Endothelial cell of umbilical vein (primary cell): Measurements from ENCODE around the gene TMCO2. TPM values are rescaled to one million over a fixed set of nuclear protein-coding genes. Genes with fewer than 3 reads are reported as not detected.

Source experiments
- BruUV-seq: library from RNA; stranded (reverse); fragments of 400-500 nt; replicated peaks from 2 replicates; lab custom pipeline; 2021; lab: Mats Ljungman, UMichigan
- CTCF ChIA-PET: fragments of 300-600, 350-600 bp; sonication (Branson Sonifier 250); formaldehyde crosslinking; loops from one replicate; lab custom pipeline; 2021; ENCODE audit warnings: antibody characterized with exemption, inconsistent platforms; lab: Charles Lee
- POLR2A ChIA-PET: fragments of 300-600, 350-600 bp; sonication (Branson Sonifier 250); formaldehyde crosslinking; loops from one replicate; lab custom pipeline; 2021; ENCODE audit warnings: antibody characterized with exemption, inconsistent platforms; lab: Charles Lee
- DNase-seq: peaks from one replicate; pipeline ENCODE4 v3.0.0-alpha.2; 2011; ENCODE audit warnings: low read depth, low spot score
- FAIRE-seq: peaks from 2 replicates; lab custom pipeline; 2011; peaks lifted over from hg19 to GRCh38; lab: Jason Lieb, UNC
- H2AFZ ChIP-seq: 2 replicates; pipeline ENCODE4 v1.6.0; 2012; ENCODE audit warnings: low read depth, low read length, control low read depth, inconsistent platforms
- H3K27ac ChIP-seq: 2 replicates; pipeline ENCODE4 v1.5.1; 2011; ENCODE audit warnings: low read depth, mild to moderate bottlenecking, control low read depth, low read length, moderate library complexity; ENCODE audit not compliant: insufficient read depth
- H3K27me3 ChIP-seq, 2 experiments: 2 replicates each; pipeline versions ENCODE4 v1.6.0 to v1.6.1; 2011; ENCODE audit warnings: low read length in 2 of 2, mixed read lengths in 1 of 2; ENCODE audit not compliant: control insufficient read depth in 2 of 2, insufficient read depth in 2 of 2
- H3K36me3 ChIP-seq, 2 experiments: 2 replicates in 1 of 2; 3 replicates in 1 of 2; pipeline ENCODE4 v1.5.1; 2011; ENCODE audit warnings: low read length in 2 of 2, mild to moderate bottlenecking in 1 of 2, moderate library complexity in 1 of 2; ENCODE audit not compliant: control insufficient read depth in 2 of 2, insufficient read depth in 2 of 2; ENCODE audit errors: extremely low read depth in 1 of 2
- H3K4me1 ChIP-seq: 3 replicates; pipeline ENCODE4 v1.5.1; 2011; ENCODE audit warnings: mild to moderate bottlenecking, low read length; ENCODE audit not compliant: control insufficient read depth, insufficient read depth; ENCODE audit errors: extremely low read depth
- H3K4me2 ChIP-seq: 2 replicates; pipeline ENCODE4 v1.6.1; 2011; ENCODE audit warnings: low read length, control low read depth, mixed read lengths; ENCODE audit not compliant: insufficient read depth
- H3K4me3 ChIP-seq, 3 experiments: fragments of 200-600 bp in 1 of 3; sonication (generic), shearing (Covaris generic) in 1 of 3; replicated peaks in 1 of 3; 2 replicates each; pipeline ENCODE4 v1.5.1; 2011 to 2016; ENCODE audit warnings: control low read depth in 3 of 3, low read length in 3 of 3, mild to moderate bottlenecking in 2 of 3, inconsistent platforms in 1 of 3, low read depth in 1 of 3, moderate library complexity in 1 of 3; ENCODE audit not compliant: insufficient read depth in 1 of 3
- H3K79me2 ChIP-seq: 2 replicates; pipeline ENCODE4 v1.6.0; 2012; ENCODE audit warnings: low read length, inconsistent platforms; ENCODE audit not compliant: control insufficient read depth, insufficient read depth
- H3K9ac ChIP-seq: replicated peaks from 2 replicates; pipeline ENCODE3; 2011; ENCODE audit warnings: low read length, control low read depth; ENCODE audit not compliant: insufficient read depth; ENCODE audit errors: extremely low read depth
- H3K9me1 ChIP-seq: replicated peaks from 3 replicates; pipeline ENCODE4 v1.6.0; 2011; ENCODE audit warnings: mild to moderate bottlenecking, low read length; ENCODE audit not compliant: control insufficient read depth, insufficient read depth; ENCODE audit errors: extremely low read depth
- H3K9me3 ChIP-seq: replicated peaks from 2 replicates; pipeline ENCODE4 v1.5.1; 2012; ENCODE audit warnings: low read length, inconsistent platforms; ENCODE audit not compliant: control insufficient read depth, insufficient read depth
- H4K20me1 ChIP-seq: replicated peaks from 2 replicates; pipeline ENCODE3; 2011; ENCODE audit warnings: mild to moderate bottlenecking, low read length; ENCODE audit not compliant: control insufficient read depth, insufficient read depth; ENCODE audit errors: extremely low read depth
- CTCF ChIP-seq, 2 donors: IDR thresholded peaks; 1 replicate in 1 of 2; 2 replicates in 1 of 2; pipeline ENCODE4 v1.5.1; 2011; ENCODE audit warnings: low read length in 2 of 2, mild to moderate bottlenecking in 2 of 2, moderate library complexity in 2 of 2, control low read depth in 1 of 2, inconsistent platforms in 1 of 2, low read depth in 1 of 2; ENCODE audit not compliant: insufficient read depth in 1 of 2; ENCODE audit errors: extremely low read depth in 1 of 2
- EZH2 ChIP-seq: IDR thresholded peaks from 2 replicates; pipeline ENCODE4 v1.6.1; 2012; ENCODE audit warnings: borderline replicate concordance, low read depth, mild to moderate bottlenecking, moderate library complexity, low read length, inconsistent platforms; ENCODE audit not compliant: severe bottlenecking
- FOS ChIP-seq: IDR thresholded peaks from 2 replicates; pipeline ENCODE4 v1.6.1; 2011; ENCODE audit warnings: mild to moderate bottlenecking, low read length, moderate library complexity, borderline replicate concordance; ENCODE audit not compliant: insufficient read depth
- GATA2 ChIP-seq: IDR thresholded peaks from 2 replicates; pipeline ENCODE4 v1.7.0; 2011; ENCODE audit warnings: low read depth, mild to moderate bottlenecking, moderate library complexity, mixed read lengths, low read length; ENCODE audit not compliant: insufficient read length, insufficient read depth
- JUN ChIP-seq: IDR thresholded peaks from 2 replicates; pipeline ENCODE4 v1.6.1; 2011; ENCODE audit warnings: borderline replicate concordance, low read depth; ENCODE audit not compliant: insufficient read length, insufficient read depth
- MAX ChIP-seq: IDR thresholded peaks from 2 replicates; pipeline ENCODE4 v1.6.1; 2011; ENCODE audit not compliant: insufficient read depth, insufficient read length
- MYC ChIP-seq: IDR thresholded peaks from one replicate; pipeline ENCODE4 v1.6.1; 2011; ENCODE audit warnings: mild to moderate bottlenecking, low read depth, low read length
- POLR2A ChIP-seq: IDR thresholded peaks from 2 replicates; pipeline ENCODE4 v1.6.1; 2012; ENCODE audit warnings: low read depth, mild to moderate bottlenecking, control low read depth, low read length
- POLR2AphosphoS5 ChIP-seq: IDR thresholded peaks from 2 replicates; pipeline ENCODE4 v1.6.1; 2012; ENCODE audit warnings: low read depth, mild to moderate bottlenecking, control low read depth, low read length, moderate library complexity; ENCODE audit not compliant: insufficient read depth
- dilution Hi-C: fragments of 300-500 bp; cut with MboI; formaldehyde crosslinking; loops from one replicate; pipeline ENCODE4 v1.15.0; 2019; ENCODE audit warnings: low sequenced_read_pairs; ENCODE audit not compliant: extremely low pct_ligation_motif_present
- intact Hi-C: fragments of 100-400 bp; cut with micrococcal nuclease; formaldehyde crosslinking; loops from one replicate; pipeline ENCODE4 v1.10.0; 2022
- polyA plus RNA-seq, 4 experiments: library from polyadenylated mRNA; depleted of rRNA in 3 of 4; stranded (reverse) in 3 of 4; unstranded in 1 of 4; fragments of >200 nt; gene quantifications; 2 replicates each; pipeline versions ENCODE4 v1.2.1 to v1.2.3, GENCODE V29; 2011 to 2012; ENCODE audit warnings: missing spikeins in 1 of 4
- total RNA-seq: library from RNA; stranded (reverse); gene quantifications from 2 replicates; pipeline ENCODE4 v1.2.3, GENCODE V29; 2021

TMCO2 gene
- total and polyA plus RNA-seq, 2 donors (not counting 3 experiments of a cell fraction or from before 2014, with no cell fraction given), result not detected

- H3K9me1 ChIP-seq, result no peaks in the 10 kb centered on the region
- no peaks in the 10 kb centered on the region for H3K79me2 ChIP-seq
- dilution Hi-C loops, result no loop called here
- no peaks in the 10 kb centered on the region for H3K9me3 ChIP-seq
- DNase-seq, result peak; percentile 82
- no TSS peak for BruUV-seq
- peak overlapping the region; percentile 61 for H3K27ac ChIP-seq
- ChIA-PET CTCF (interaction anchor here (0.9 to 1.3 kb wide), 3 partner anchors 10 to 104 kb away, joined by 3 to 5 read pairs (median 5); partner anchors contain the start of gene ZMPSTE24), POLR2A (interaction anchor here (0.6 kb wide), 1 partner anchor 18 kb away, joined by 4 read pairs; no protein-coding TSS in a partner anchor)
- no peak overlapping the region for H3K9ac ChIP-seq
- no peaks in the 10 kb centered on the region for H3K27me3 ChIP-seq
- no peak for TF ChIP-seq CTCF (IDR thresholded peaks at IDR 0.05; ENCODE audit: extremely low read depth in 1 of 2, insufficient read depth in 1 of 2, low read depth in 1 of 2, low read length in 2 of 2)
- peak; percentile 72 for TF ChIP-seq JUN
- no peak for TF ChIP-seq EZH2
- peak; percentile 24 for TF ChIP-seq POLR2AphosphoS5
- no peak for TF ChIP-seq MYC
- peak; percentile 76 for TF ChIP-seq GATA2
- no peak for TF ChIP-seq MAX
- TF ChIP-seq FOS, result peak; percentile 24
- TF ChIP-seq POLR2A, result no peak
- intact Hi-C loops, result no loop called here
- peak; percentile 46 for FAIRE-seq
- H3K4me3 ChIP-seq, result no peak overlapping the region
- H2AFZ ChIP-seq, result no peak overlapping the region
- H4K20me1 ChIP-seq, result no peaks in the 10 kb centered on the region
- H3K36me3 ChIP-seq, result no peaks in the 10 kb centered on the region
- peaks cover 20% of the 10 kb centered on the region for H3K4me1 ChIP-seq
- H3K4me2 ChIP-seq, result peak overlapping the region; percentile 42
These were observed 675 bp downstream of the TMCO2 start for GRCh38 chr1:40248412-40248811.
